ENCODE measurements around the gene PTMA. TPM values are rescaled to one million over a fixed set of nuclear protein-coding genes. Genes with fewer than 3 reads are reported as not detected.

The PTMA gene
- total and polyA plus RNA-seq, 9 of the 15 experiments (the other 6 are each of a cell fraction or from before 2014, with no cell fraction given), result 429 to 2,322 (median 1,578) TPM

- TF ChIP-seq PRDM10 (IDR thresholded peaks at IDR 0.05; ENCODE audit: partially characterized antibody), result no peak
- peak; percentile 72 for TF ChIP-seq FOXM1 (IDR thresholded peaks at IDR 0.05; ENCODE audit: low read depth)
- no peak for TF ChIP-seq FOXM1 (CRISPR knock-in tag; IDR thresholded peaks at IDR 0.05; ENCODE audit: low read depth)
- no peak for TF ChIP-seq ZNF23 (CRISPR knock-in tag; IDR thresholded peaks at IDR 0.05)
- no peak; the same call in none of the 2 replicates for TF ChIP-seq BRD4 (IDR thresholded peaks at IDR 0.05)
- no peak for TF ChIP-seq ZNF444 (CRISPR knock-in tag; IDR thresholded peaks at IDR 0.05)
- peak; percentile 95 for TF ChIP-seq HCFC1 (IDR thresholded peaks at IDR 0.05; ENCODE audit: low read depth, low read length)
- TF ChIP-seq PBX2 (CRISPR knock-in tag; IDR thresholded peaks at IDR 0.05; ENCODE audit: low read depth), result peak; percentile 69
- TF ChIP-seq PBX2 (tag; conservative IDR thresholded peaks at IDR 0.05; ENCODE audit: low read depth), result peak; percentile 94
- TF ChIP-seq RB1 (IDR thresholded peaks at IDR 0.05; ENCODE audit: low read depth), result peak; percentile 22; the same call in 1 of the 2 replicates
- TF ChIP-seq ZNF3 (CRISPR knock-in tag; IDR thresholded peaks at IDR 0.05), result no peak
- no peak for TF ChIP-seq FOXA1 (IDR thresholded peaks at IDR 0.05; ENCODE audit: borderline replicate concordance)
- TF ChIP-seq ZNF395 (CRISPR knock-in tag; IDR thresholded peaks at IDR 0.05), result peak; percentile 12; the same call in 1 of the 2 replicates
- TF ChIP-seq DLX4 (CRISPR knock-in tag; IDR thresholded peaks at IDR 0.05), result no peak
- TF ChIP-seq NCOA2 (IDR thresholded peaks at IDR 0.05; ENCODE audit: partially characterized antibody in 2 of 2), result no peak
- TF ChIP-seq CBX2 (IDR thresholded peaks at IDR 0.05; ENCODE audit: insufficient read depth, low read length, poor library complexity, severe bottlenecking), result no peak
- no peak for TF ChIP-seq PPARD (CRISPR knock-in tag; IDR thresholded peaks at IDR 0.05)
- no peak for TF ChIP-seq ELK1 (CRISPR knock-in tag; IDR thresholded peaks at IDR 0.05)
Observed at GRCh38 chr2:231706731-231707624, 1.3 kb upstream of the PTMA start (continued).

All from K562 (cell line).